Thyroid gland (tissue), 4 donors: ENCODE measurements around the gene BTRC.

ENCODE experiments used
- POLR2A ChIP-seq, 2 donors: fragments of 450-650 bp; IDR thresholded peaks; one replicate each; pipeline ENCODE4 v1.6.1; 2017; ENCODE audit warnings: antibody characterized with exemption in 2 of 2, mild to moderate bottlenecking in 2 of 2, moderate library complexity in 1 of 2
- TF ChIP-seq, protein P1 (sequence below), 6 experiments: fragments of 200-600 bp in 3 of 6; fragments of 450-650 bp in 3 of 6; sonication (generic) in 3 of 6; IDR thresholded peaks; one replicate each; pipeline ENCODE4 v1.5.1; 2016 to 2019; ENCODE audit warnings: antibody characterized with exemption in 6 of 6, mild to moderate bottlenecking in 2 of 6, inconsistent platforms in 1 of 6, moderate library complexity in 1 of 6

DNA sequence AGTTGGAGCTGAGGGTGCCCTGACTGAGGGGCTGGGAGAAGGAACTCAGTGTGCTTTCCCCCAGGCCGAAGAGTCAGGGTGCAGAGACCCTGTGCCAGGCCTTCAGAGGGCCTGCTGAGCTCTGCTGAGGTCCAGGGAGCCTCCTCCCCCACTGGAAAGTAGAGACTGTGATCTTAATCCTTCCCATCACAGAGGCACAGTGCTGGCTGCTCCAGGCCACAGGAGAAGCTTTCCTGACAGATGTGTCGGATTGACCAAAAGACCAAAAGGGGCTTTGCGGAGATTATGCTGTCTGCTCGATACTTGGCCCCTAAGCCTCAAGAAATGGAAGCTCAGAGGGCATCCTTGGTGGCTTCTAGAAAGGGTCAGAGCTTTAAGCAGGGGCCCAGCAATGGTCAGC, 32.9 kb upstream of the BTRC start:
- TF ChIP-seq, protein P1, sequence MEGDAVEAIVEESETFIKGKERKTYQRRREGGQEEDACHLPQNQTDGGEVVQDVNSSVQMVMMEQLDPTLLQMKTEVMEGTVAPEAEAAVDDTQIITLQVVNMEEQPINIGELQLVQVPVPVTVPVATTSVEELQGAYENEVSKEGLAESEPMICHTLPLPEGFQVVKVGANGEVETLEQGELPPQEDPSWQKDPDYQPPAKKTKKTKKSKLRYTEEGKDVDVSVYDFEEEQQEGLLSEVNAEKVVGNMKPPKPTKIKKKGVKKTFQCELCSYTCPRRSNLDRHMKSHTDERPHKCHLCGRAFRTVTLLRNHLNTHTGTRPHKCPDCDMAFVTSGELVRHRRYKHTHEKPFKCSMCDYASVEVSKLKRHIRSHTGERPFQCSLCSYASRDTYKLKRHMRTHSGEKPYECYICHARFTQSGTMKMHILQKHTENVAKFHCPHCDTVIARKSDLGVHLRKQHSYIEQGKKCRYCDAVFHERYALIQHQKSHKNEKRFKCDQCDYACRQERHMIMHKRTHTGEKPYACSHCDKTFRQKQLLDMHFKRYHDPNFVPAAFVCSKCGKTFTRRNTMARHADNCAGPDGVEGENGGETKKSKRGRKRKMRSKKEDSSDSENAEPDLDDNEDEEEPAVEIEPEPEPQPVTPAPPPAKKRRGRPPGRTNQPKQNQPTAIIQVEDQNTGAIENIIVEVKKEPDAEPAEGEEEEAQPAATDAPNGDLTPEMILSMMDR (IDR thresholded peaks at IDR 0.05), result no peak
- no peak for TF ChIP-seq POLR2A (IDR thresholded peaks at IDR 0.05)
